HEK293 (cell line): ENCODE measurements around the gene SLC7A9.
A peak's percentile ranks its signal among the peaks of the same experiment; 100 is the strongest.

ENCODE experiments used
- CTCF ChIA-PET: fragments of 350-600 bp; formaldehyde crosslinking; extraction: SDS; loops from one replicate; lab custom pipeline; 2021; ENCODE audit warnings: antibody characterized with exemption; lab: Yijun Ruan, JAX
- POLR2A ChIA-PET: fragments of 300-600 bp; formaldehyde crosslinking; extraction: SDS; loops from one replicate; lab custom pipeline; 2020; ENCODE audit warnings: antibody characterized with exemption, inconsistent platforms; lab: Yijun Ruan, JAX
- H3K27ac ChIP-seq: fragments of 200-500 bp; sonication (Bioruptor generic); 2 replicates; pipeline ENCODE4 v1.5.1; 2014; ENCODE audit warnings: low read depth, low read length, control low read depth, inconsistent platforms; ENCODE audit errors: extremely low read depth
- H3K36me3 ChIP-seq, 2 experiments: fragments of 200-500 bp in 1 of 2; sonication (Bioruptor generic) in 1 of 2; 1 replicate in 1 of 2; 2 replicates in 1 of 2; pipeline ENCODE4 v1.5.1; 2014 to 2017; ENCODE audit warnings: inconsistent platforms in 2 of 2, low read length in 2 of 2; ENCODE audit not compliant: control insufficient read depth in 2 of 2, insufficient read depth in 1 of 2
- H3K4me1 ChIP-seq: fragments of 200-500 bp; sonication (Bioruptor generic); 2 replicates; pipeline ENCODE4 v1.5.1; 2014; ENCODE audit warnings: mild to moderate bottlenecking, low read length, inconsistent platforms; ENCODE audit not compliant: control insufficient read depth, insufficient read depth
- H3K4me3 ChIP-seq: 2 replicates; pipeline ENCODE4 v1.5.1; 2011; ENCODE audit warnings: low read depth, mild to moderate bottlenecking, control low read depth, low read length, moderate library complexity
- H3K9me3 ChIP-seq: fragments of 200-500 bp; sonication (Bioruptor generic); 2 replicates; pipeline ENCODE4 v1.5.1; 2014; ENCODE audit warnings: low read depth, low read length, inconsistent platforms; ENCODE audit not compliant: control insufficient read depth, insufficient read depth
- BCL11A ChIP-seq: fragments of 450-650 bp; formaldehyde crosslinking; IDR thresholded peaks from 2 replicates; pipeline ENCODE4 v1.5.1; 2016; ENCODE audit warnings: low read depth, missing biosample characterization, missing genetic modification characterization
- HOXD13 ChIP-seq: sonication (generic); formaldehyde crosslinking; IDR thresholded peaks from 2 replicates; pipeline ENCODE4 v1.8.0; 2022; ENCODE audit warnings: missing genetic modification reagents, borderline replicate concordance
- KLF1 ChIP-seq: fragments of 450-650 bp; formaldehyde crosslinking; IDR thresholded peaks from 2 replicates; pipeline ENCODE4 v1.5.1; 2016; ENCODE audit warnings: missing biosample characterization, missing genetic modification characterization
- KLF16 ChIP-seq: fragments of 450-650 bp; formaldehyde crosslinking; IDR thresholded peaks from 2 replicates; pipeline ENCODE4 v1.5.1; 2017; ENCODE audit warnings: missing biosample characterization, missing genetic modification characterization
- MEIS1 ChIP-seq: sonication (generic); formaldehyde crosslinking; IDR thresholded peaks from 2 replicates; pipeline ENCODE4 v1.8.1; 2022; ENCODE audit warnings: missing genetic modification reagents, mild to moderate bottlenecking, borderline replicate concordance
- PRDM4 ChIP-seq: fragments of 450-650 bp; formaldehyde crosslinking; IDR thresholded peaks from 2 replicates; pipeline ENCODE4 v1.5.1; 2017; ENCODE audit warnings: missing biosample characterization, missing genetic modification characterization
- WT1 ChIP-seq: fragments of 450-650 bp; formaldehyde crosslinking; IDR thresholded peaks from 2 replicates; pipeline ENCODE4 v1.5.1; 2016; ENCODE audit warnings: missing biosample characterization, missing genetic modification characterization
- ZBTB17 ChIP-seq: fragments of 450-650 bp; formaldehyde crosslinking; IDR thresholded peaks from 2 replicates; pipeline ENCODE4 v1.5.1; 2016; ENCODE audit warnings: missing biosample characterization, missing genetic modification characterization
- ZBTB7A ChIP-seq: fragments of 450-650 bp; formaldehyde crosslinking; IDR thresholded peaks from 2 replicates; pipeline ENCODE4 v1.5.1; 2016; ENCODE audit warnings: low read depth, missing biosample characterization, missing genetic modification characterization
- ZNF148 ChIP-seq: fragments of 450-650 bp; formaldehyde crosslinking; IDR thresholded peaks from 2 replicates; pipeline ENCODE4 v1.5.0; 2017; ENCODE audit warnings: missing biosample characterization, missing genetic modification characterization, borderline replicate concordance
- ZNF155 ChIP-seq: fragments of 450-650 bp; formaldehyde crosslinking; IDR thresholded peaks from 2 replicates; pipeline ENCODE4 v1.5.1; 2016; ENCODE audit warnings: missing biosample characterization, missing genetic modification characterization
- ZNF202 ChIP-seq: fragments of 450-650 bp; formaldehyde crosslinking; IDR thresholded peaks from 2 replicates; pipeline ENCODE4 v1.5.1; 2016; ENCODE audit warnings: missing biosample characterization, missing genetic modification characterization, borderline replicate concordance
- ZNF280C ChIP-seq: fragments of 450-650 bp; formaldehyde crosslinking; IDR thresholded peaks from 2 replicates; pipeline ENCODE4 v1.5.1; 2016; ENCODE audit warnings: missing biosample characterization, missing genetic modification characterization
- ZNF354C ChIP-seq: fragments of 450-650 bp; formaldehyde crosslinking; IDR thresholded peaks from 2 replicates; pipeline ENCODE4 v1.5.1; 2016; ENCODE audit warnings: missing biosample characterization, missing genetic modification characterization, low read depth, borderline replicate concordance
- ZNF473 ChIP-seq: fragments of 450-650 bp; formaldehyde crosslinking; IDR thresholded peaks from 2 replicates; pipeline ENCODE4 v1.5.1; 2017; ENCODE audit warnings: missing biosample characterization, missing genetic modification characterization
- ZNF529 ChIP-seq: fragments of 450-650 bp; formaldehyde crosslinking; IDR thresholded peaks from 2 replicates; pipeline ENCODE4 v1.5.1; 2017; ENCODE audit warnings: missing genetic modification characterization, missing biosample characterization; ENCODE audit not compliant: insufficient replicate concordance
- ZNF530 ChIP-seq: fragments of 450-650 bp; formaldehyde crosslinking; IDR thresholded peaks from 2 replicates; pipeline ENCODE4 v1.5.1; 2016; ENCODE audit warnings: low read depth, missing biosample characterization, missing genetic modification characterization
- ZNF677 ChIP-seq: fragments of 450-650 bp; IDR thresholded peaks from 2 replicates; pipeline ENCODE4 v1.5.0; 2018; ENCODE audit warnings: missing biosample characterization, mild to moderate bottlenecking, missing genetic modification characterization, moderate library complexity
- ZXDB ChIP-seq: fragments of 450-650 bp; formaldehyde crosslinking; IDR thresholded peaks from 2 replicates; pipeline ENCODE4 v1.5.1; 2016; ENCODE audit warnings: missing biosample characterization, missing genetic modification characterization

The SLC7A9 gene

GRCh38 chr19:32814624-32815023 is 54.9 kb downstream of the SLC7A9 start:
- no peak overlapping the region for H3K27ac ChIP-seq
- TF ChIP-seq ZBTB17 (tag by site-specific recombination), result no peak
- no peak for TF ChIP-seq WT1
- 0 out of 2 replicates have a peak, but pooled peaks have one; percentile 14 for TF ChIP-seq ZNF473 (tag by site-specific recombination)
- no peak for TF ChIP-seq KLF16 (tag by site-specific recombination)
- no peak for TF ChIP-seq ZNF677 (tag by site-specific recombination)
- TF ChIP-seq ZXDB, result no peak
- no peak overlapping the region for H3K4me3 ChIP-seq
- no peaks in the 10 kb centered on the region for H3K36me3 ChIP-seq
- no peaks in the 10 kb centered on the region; the same call in 1 of the 2 replicates for H3K9me3 ChIP-seq
- peaks cover 1% of the 10 kb centered on the region for H3K4me1 ChIP-seq
- CTCF ChIA-PET, result no interaction called here
- POLR2A ChIA-PET, result no interaction called here

GRCh38 chr19:32813862-32814425 is 55.6 kb downstream of the SLC7A9 start:
- ChIA-PET POLR2A (no interaction called here), CTCF (no interaction called here)
- no peak overlapping the region for H3K4me3 ChIP-seq

More at GRCh38 chr19:32813862-32814425, 55.6 kb downstream of the SLC7A9 start:
- no peaks in the 10 kb centered on the region for H3K36me3 ChIP-seq
- no peak overlapping the region for H3K27ac ChIP-seq
- H3K9me3 ChIP-seq, result no peaks in the 10 kb centered on the region; the same call in 1 of the 2 replicates
- TF ChIP-seq ZBTB7A (no peak), ZNF202 (tag by site-specific recombination) (no peak), PRDM4 (no peak), KLF1 (no peak), MEIS1 (no peak), BCL11A (tag by site-specific recombination) (no peak), ZNF529 (tag by site-specific recombination) (no peak), ZNF530 (tag by site-specific recombination) (no peak), HOXD13 (CRISPR knock-in tag) (no peak), ZNF155 (tag by site-specific recombination) (no peak), ZNF280C (tag by site-specific recombination) (no peak), ZNF354C (no peak), ZNF148 (tag by site-specific recombination) (no peak)
- TF ChIP-seq, all 188 proteins: peak for 0
- H3K4me1 ChIP-seq, result peaks cover 4% of the 10 kb centered on the region
